Stimulated activated CD4-positive, alpha-beta T cell treated with anti-CD3 and anti-CD28 coated beads, Interleukin-4, amount 100 ng/mL, for 1 hour (primary cell): Measurements from ENCODE around the gene ERAS.
"Not testable (repeated sequence)": the region's sequence is repeated elsewhere in the genome, so short reads cannot be mapped to it uniquely, and the experiment has no call there.

Experiments used
- DNase-seq: peaks from one replicate; pipeline ENCODE4 v3.0.0-alpha.2; 2020

The ERAS gene

GRCh38 chrX:48798318-48798717 is 28.0 kb upstream of the ERAS start:
- no peak for DNase-seq

DNA sequence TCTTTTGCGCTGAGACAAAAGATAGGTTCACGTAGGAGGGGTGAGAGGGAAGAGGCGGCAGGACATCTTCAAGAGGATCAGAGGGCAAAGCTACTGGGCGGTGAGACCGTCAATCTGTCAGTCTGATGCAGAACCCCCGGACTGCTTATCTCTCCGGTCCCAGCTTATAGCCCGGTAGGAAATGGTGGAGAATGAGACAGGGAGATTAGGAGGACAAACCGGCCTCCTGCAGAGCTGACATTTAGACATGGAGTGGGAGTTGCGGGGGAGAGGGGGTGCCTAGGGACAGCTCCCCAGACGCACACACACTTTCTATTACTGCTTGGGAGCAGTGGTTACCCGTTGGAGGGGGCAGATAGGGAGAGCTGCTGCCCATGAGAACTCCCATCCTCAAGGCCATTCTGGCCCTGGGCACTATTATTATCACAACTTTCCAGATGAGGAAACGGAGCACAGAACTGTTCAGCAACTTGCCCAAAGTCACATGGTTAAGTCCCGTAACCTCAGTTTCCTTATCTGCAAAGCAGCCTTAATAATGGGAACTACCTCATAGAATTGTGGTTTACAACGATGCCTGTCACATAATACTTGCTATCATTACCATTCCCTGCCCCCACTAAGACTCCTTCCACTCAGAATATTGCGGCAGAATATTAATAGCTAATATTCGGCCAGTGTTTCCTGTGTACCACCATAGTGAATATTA is 25.6 kb upstream of the ERAS start:
- no peak for DNase-seq

GRCh38 chrX:48801280-48802088 is 24.8 kb upstream of the ERAS start, which contains the start of gene HDAC6:
TSS of gene HDAC6 (plus strand) at chrX:48802067. CDS start at chrX:48802693, 626 bp downstream.
- DNase-seq = peak; percentile 92

DNA sequence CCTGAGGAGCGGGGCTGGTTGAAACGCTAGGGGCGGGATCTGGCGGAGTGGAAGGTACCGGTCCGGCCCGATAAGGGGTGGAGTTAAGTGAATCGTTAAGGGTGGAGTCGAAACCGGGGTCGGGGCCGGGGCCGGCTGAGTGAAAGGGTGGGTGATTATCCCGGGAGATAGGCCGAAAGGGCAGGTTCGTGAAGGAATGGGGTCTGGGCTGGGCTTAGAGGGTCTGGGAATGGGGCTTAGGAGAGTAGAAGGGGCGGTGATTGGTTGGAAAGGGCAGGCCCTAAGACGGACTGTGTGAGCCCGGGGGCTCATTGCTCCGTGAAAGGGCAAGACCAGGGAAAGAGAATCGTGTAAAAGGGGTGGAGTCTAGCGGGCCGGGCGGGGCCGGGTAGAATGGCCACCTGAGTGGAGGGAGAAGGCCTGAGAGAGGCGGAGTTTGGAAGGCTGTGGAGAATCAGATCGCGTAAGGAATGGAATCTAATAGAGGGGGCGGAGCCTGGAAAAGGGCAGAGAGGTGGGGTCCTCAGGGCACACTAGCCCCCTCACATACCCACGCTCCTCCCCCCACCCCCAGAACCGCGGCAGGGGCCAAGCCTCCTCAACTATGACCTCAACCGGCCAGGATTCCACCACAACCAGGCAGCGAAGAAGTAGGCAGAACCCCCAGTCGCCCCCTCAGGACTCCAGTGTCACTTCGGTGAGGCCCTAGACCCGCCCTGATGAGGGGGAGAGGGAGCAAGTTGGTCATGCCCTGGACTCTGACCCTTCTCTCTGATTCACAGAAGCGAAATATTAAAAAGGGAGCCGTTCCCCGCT is 24.0 kb upstream of the ERAS start:
- peak; percentile 55 for DNase-seq

- DNase-seq = no peak
Observed at GRCh38 chrX:48802905-48803200, 23.5 kb upstream of the ERAS start.

DNA sequence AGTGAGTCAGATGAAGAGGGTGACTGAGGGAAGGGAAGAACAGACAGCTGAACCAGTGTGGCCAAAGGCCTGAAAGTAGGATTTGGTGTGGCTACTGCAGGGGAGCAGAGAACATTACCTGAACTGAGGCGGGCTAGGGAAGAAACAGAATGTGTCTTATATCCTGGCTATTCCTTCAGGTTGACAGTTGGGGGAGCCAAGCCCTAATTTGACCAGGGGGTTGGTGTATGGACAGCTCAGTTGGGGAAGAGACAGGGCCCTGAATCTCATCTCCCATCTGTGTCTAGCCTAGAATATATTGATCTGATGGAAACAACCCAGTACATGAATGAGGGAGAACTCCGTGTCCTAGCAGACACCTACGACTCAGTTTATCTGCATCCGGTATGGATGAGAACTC is 20.2 kb upstream of the ERAS start:
- DNase-seq = no peak

DNA sequence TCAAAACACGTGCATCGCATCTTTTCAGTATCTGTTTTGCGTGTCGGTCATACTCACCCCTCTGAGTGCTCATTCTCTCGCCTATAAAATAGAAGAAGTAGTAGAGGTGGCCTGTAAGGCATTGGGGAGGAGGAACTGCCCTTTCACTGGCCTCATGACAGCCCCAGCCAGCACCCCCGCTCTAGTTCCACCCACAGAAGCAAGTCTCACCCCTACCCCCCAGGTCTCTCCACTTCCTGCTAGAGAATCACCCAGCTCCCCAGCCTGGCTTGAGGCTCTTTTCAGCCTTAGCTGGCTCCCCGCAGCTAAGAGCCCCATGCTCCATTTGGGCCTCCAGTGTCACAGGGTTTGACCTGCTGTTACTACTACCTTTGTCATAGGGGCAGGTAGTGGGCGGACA is 12.7 kb upstream of the ERAS start:
- no peak for DNase-seq

- no peak for DNase-seq
Observed at GRCh38 chrX:48814722-48815121, 11.6 kb upstream of the ERAS start.

DNA sequence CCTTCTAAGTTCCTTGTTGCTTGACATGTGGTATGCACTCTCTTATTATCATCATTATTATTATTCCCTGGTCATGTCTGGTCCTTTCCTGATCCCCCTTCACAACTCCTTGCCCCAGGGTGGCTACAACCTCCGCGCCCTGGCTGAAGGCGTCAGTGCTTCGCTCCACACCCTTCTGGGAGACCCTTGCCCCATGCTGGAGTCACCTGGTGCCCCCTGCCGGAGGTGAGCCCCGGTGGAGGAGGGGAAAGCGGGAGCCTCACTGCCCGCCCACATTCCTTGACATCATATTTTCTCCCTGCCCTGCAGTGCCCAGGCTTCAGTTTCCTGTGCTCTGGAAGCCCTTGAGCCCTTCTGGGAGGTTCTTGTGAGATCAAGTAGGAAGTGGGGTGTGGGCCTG is 11.0 kb upstream of the ERAS start:
- DNase-seq = no peak

- no peak for DNase-seq
Observed at GRCh38 chrX:48816014-48816810, 10.1 kb upstream of the ERAS start.

- DNase-seq = no peak
Observed at GRCh38 chrX:48818098-48818497, 8.2 kb upstream of the ERAS start.

- DNase-seq = no peak
Observed at GRCh38 chrX:48818866-48819265, 7.4 kb upstream of the ERAS start.

- not testable (repeated sequence) for DNase-seq
Observed at GRCh38 chrX:48819394-48819793, 6.9 kb upstream of the ERAS start.

DNA sequence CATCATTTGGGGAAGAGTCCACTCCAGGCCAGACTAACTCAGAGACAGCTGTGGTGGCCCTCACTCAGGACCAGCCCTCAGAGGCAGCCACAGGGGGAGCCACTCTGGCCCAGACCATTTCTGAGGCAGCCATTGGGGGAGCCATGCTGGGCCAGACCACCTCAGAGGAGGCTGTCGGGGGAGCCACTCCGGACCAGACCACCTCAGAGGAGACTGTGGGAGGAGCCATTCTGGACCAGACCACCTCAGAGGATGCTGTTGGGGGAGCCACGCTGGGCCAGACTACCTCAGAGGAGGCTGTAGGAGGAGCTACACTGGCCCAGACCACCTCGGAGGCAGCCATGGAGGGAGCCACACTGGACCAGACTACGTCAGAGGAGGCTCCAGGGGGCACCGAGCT is 3.3 kb upstream of the ERAS start:
- no peak for DNase-seq

GRCh38 chrX:48824066-48824465 is 2.2 kb upstream of the ERAS start:
- no peak for DNase-seq

- DNase-seq = no peak
Observed at GRCh38 chrX:48826876-48827653, 752 bp downstream of the ERAS start.

DNA sequence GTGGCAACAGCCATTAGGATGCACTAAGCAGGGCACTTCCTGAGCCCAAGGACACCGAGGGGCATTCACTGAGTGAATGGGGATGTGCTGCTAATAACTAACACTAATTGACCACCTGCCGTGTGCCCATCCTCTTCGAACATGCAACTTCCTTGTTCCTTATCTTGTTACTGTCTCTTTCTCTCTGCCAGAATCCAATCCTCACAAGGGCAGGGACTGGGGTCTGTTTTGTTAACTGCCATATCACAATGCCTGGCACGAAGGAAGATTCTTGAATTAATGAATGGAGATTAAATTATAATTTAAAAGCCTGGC is 1.3 kb downstream of the ERAS start:
- no peak for DNase-seq

GRCh38 chrX:48829016-48829735 is 2.9 kb downstream of the ERAS start:
- DNase-seq = no peak

DNA sequence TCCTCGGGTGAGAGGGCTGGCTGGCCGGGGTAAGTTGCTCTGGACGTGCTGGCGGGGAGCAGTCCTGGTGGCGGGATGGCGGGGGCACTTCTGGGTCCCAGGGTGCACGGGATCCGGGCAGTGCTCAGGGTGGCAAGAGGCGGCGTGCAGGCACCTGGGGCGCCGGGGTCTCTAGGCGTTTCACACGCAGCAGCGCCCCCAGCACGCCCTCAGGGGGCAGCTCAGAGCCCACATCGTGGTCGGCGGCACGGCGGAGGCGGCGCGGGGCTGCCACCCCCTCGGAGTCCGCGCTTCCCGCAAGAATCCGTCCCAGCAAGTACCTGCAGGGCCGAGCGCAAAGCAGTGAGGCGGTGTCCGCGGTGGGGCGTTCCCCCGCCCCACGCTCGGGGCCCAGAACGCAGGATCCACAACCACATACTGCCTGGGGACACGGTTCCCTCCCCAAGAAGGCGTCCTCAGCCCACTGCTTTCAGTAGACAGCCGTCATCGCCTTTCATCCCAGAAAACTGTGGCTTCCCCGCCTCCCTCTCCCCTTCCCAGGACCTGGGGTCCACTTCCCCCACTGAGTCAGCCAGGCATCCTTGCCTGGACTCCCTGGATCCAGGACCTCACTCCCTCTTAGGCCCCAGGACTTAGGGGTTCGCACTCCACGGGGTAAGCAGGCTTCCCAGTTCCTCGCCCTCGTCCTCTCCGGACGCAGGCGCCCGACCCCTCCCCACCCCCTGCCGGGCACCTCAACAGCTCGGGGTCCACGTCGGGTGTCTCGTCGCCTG is 5.0 kb downstream of the ERAS start:
- DNase-seq = no peak

DNA sequence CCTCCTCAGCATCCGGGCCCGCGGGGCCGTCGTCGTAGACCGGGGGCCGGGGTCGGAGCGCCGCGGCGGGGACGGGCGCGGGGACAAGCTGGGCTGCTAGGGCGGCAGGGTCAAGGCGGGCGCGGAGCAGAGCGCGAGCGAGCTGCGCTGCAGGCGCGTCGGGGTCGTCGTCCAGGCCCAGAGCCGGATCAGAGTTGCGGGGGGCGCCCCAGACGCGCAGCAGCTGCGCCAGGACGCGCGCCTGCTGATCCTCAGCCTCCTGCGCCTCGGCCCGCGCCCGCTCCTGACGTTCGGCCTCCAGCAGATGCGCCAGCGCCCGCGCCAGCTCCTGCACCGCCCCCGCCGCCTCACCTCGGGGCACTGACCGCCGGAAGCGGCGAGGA is 5.6 kb downstream of the ERAS start:
- DNase-seq = no peak
